Activated naive CD8-positive, alpha-beta T cell treated with anti-CD3 and anti-CD28 coated beads, Interleukin-2, amount 10 ng/mL, durations not matched to agents 7 days and 5 days (primary cell): ENCODE data around the gene SNCB. TPM values are rescaled to one million over a fixed set of nuclear protein-coding genes. Genes with fewer than 3 reads are reported as not detected.

Experiments
- ATAC-seq: fragments of 150-1000 bp; cut with Tn5 transposase; one replicate; pipeline ENCODE4 v1.10.0; 2021; ENCODE audit warnings: low read depth, moderate library complexity
- POLR2A ChIA-PET: fragments of 350-600 bp; sonication (Branson Sonifier 250); formaldehyde crosslinking; loops from one replicate; lab custom pipeline; 2021; ENCODE audit warnings: antibody characterized with exemption; lab: Charles Lee
- DNase-seq: peaks from one replicate; pipeline ENCODE4 v3.0.0; 2021
- H3K27ac Mint-ChIP-seq: one replicate; pipeline ENCODE4 v1.8.0; 2022; ENCODE audit warnings: mild to moderate bottlenecking, mixed read lengths
- H3K27me3 Mint-ChIP-seq: one replicate; pipeline ENCODE4 v1.8.0; 2022; ENCODE audit warnings: mild to moderate bottlenecking, moderate library complexity, mixed read lengths
- H3K36me3 Mint-ChIP-seq: one replicate; pipeline ENCODE4 v1.8.0; 2021; ENCODE audit warnings: mild to moderate bottlenecking, mixed read lengths
- H3K4me1 Mint-ChIP-seq: one replicate; pipeline ENCODE4 v1.8.0; 2021; ENCODE audit warnings: mixed read lengths
- H3K4me3 Mint-ChIP-seq: one replicate; pipeline ENCODE4 v1.8.0; 2022; ENCODE audit warnings: mild to moderate bottlenecking, moderate library complexity, mixed read lengths
- H3K9me3 Mint-ChIP-seq: one replicate; pipeline ENCODE4 v1.8.0; 2021; ENCODE audit warnings: mixed read lengths
- total RNA-seq, 2 experiments: library from RNA; stranded (reverse); gene quantifications; one replicate each; pipeline ENCODE4 v1.2.3, GENCODE V29; 2021

Gene SNCB
- total RNA-seq, 2 experiments from 2014 or later, result 0.28 TPM; not detected in 1

DNA sequence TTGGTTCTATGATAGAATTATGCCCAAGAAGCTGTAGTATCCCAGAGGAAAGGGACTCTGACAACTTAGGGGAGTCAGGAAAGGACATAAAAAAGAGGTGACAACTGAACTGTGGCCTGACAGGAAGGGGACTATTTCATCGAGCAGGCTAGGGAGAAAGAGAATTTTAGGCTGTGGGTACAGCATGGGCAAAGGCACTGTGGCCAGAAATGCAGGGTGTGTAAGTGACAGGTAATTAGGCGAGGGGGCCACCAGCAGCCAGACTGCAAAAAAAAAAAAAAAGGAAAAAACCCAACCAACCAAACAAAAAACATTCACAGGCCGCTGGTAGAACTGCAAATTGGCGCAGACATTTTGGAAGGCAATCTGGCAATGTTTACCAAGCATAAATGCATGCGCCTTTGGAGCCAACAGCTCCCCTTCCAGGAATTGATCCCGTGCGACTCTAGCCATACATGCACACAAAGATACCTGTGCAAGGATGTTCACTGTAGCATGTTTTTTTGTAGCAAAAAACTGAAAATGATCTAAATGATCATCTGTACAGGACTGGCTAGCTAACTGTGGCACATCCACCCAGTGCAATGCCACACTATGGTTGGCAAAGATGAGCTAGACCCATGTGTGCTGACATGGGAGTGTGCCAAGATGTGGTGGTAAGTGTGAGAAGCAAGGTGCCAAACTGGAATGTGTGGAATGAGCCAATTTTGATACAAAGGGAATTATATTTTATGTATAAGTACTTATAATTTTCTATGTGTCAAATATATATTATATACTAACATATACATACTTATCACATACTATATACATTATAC lies 1.3 kb upstream of the SNCB start:
- Mint-ChIP-seq H3K27ac (no peak overlapping the region), H3K4me3 (no peak overlapping the region), H3K36me3 (no peaks in the 10 kb centered on the region), H3K27me3 (peaks cover 72% of the 10 kb centered on the region), H3K9me3 (no peaks in the 10 kb centered on the region), H3K4me1 (peaks cover 17% of the 10 kb centered on the region)
- DNase-seq, result no peak
- ATAC-seq, result no peak
- POLR2A ChIA-PET, result interaction anchor here (0.7 to 1.7 kb wide), 2 partner anchors 15 to 300 kb away, joined by 3 to 8 read pairs; partner anchors contain the start of gene TSPAN17

DNA sequence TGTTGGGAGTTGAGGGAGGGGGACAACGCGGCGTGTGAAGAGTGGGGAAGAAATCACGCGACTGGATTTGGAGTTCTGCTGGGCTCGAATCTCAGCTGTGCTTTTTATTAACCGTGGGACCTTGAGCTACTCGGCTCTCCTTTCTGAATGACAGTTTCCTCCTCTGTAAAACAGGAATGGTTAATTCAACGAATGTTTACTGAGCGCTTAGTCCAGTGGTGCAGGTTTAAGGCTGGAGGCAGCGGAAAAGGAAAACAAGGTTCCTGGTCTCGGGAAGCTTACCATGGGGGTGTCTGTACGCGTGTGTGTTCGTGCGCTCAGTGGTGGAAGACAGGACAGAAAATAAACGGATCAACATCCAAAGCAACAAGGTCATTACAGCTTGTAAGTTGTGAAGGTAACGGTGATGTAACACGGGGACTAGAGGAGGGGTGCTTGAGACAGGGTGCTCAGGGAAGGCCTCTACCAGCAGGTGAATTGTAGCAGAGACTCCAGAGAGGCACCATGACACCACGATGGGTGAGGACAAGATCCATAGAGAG lies 418 bp upstream of the SNCB start:
- Mint-ChIP-seq H3K4me3 (peak overlapping the region; percentile 64), H3K36me3 (no peaks in the 10 kb centered on the region), H3K4me1 (peaks cover 17% of the 10 kb centered on the region), H3K27ac (no peak overlapping the region), H3K27me3 (peaks cover 77% of the 10 kb centered on the region), H3K9me3 (no peaks in the 10 kb centered on the region)
- ATAC-seq, result no peak
- no peak for DNase-seq
- POLR2A ChIA-PET, result interaction anchor here (0.6 to 1.7 kb wide), 5 partner anchors 9 to 205 kb away, joined by 3 to 8 read pairs (median 3); partner anchors contain the start of gene TSPAN17

DNA sequence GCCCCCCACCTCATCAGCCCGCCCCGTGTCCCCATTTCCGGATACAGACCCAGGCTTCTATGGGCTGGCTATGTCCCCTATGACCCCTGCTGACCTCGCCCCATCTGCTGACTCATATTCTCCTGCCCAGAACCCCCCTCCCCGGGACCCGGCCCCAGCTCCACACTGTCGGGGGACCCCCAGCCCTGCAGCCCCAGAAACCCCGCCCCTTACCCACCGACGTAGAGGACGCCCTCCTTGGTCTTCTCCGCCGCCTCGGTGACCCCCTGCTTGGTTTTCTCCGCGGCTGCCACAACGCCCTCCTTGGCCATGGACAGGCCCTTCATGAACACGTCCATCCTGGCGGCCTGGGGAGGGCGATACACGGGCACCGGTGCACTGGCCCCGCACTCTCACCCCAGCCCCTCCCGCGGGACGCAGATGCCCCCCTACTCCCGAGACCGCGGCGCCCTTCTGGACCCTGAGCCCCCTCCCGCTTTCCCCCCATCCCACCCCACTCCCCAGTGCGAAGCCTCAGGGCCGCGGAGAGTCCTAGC lies 949 bp downstream of the SNCB start:
- ATAC-seq (no peak), DNase-seq (no peak)
- POLR2A ChIA-PET, result interaction anchor here (1.7 kb wide), 1 partner anchor 17 kb away, joined by 8 read pairs; the partner anchor contains the start of gene TSPAN17
- H3K27ac Mint-ChIP-seq, result no peak overlapping the region
- no peaks in the 10 kb centered on the region for H3K36me3 Mint-ChIP-seq
- H3K4me3 Mint-ChIP-seq, result peak overlapping the region; percentile 25
- peaks cover 17% of the 10 kb centered on the region for H3K4me1 Mint-ChIP-seq
- H3K9me3 Mint-ChIP-seq, result no peaks in the 10 kb centered on the region
- peaks cover 71% of the 10 kb centered on the region for H3K27me3 Mint-ChIP-seq

- ATAC-seq (no peak), DNase-seq (no peak)
- Mint-ChIP-seq H3K9me3 (no peaks in the 10 kb centered on the region), H3K27me3 (peaks cover 71% of the 10 kb centered on the region), H3K4me1 (peaks cover 12% of the 10 kb centered on the region), H3K36me3 (no peaks in the 10 kb centered on the region), H3K4me3 (no peak overlapping the region), H3K27ac (no peak overlapping the region)
- POLR2A ChIA-PET, result no interaction called here
Measured at GRCh38 chr5:176628406-176629228, 1.7 kb downstream of the SNCB start.

- H3K27me3 Mint-ChIP-seq, result peaks cover 65% of the 10 kb centered on the region
- H3K4me3 Mint-ChIP-seq, result no peak overlapping the region
- H3K9me3 Mint-ChIP-seq, result no peaks in the 10 kb centered on the region
- ATAC-seq (no peak), DNase-seq (no peak)
- peaks cover 10% of the 10 kb centered on the region for H3K4me1 Mint-ChIP-seq
- POLR2A ChIA-PET, result no interaction called here
- no peak overlapping the region for H3K27ac Mint-ChIP-seq
- H3K36me3 Mint-ChIP-seq, result no peaks in the 10 kb centered on the region
Measured at GRCh38 chr5:176627582-176627981, 2.8 kb downstream of the SNCB start.

DNA sequence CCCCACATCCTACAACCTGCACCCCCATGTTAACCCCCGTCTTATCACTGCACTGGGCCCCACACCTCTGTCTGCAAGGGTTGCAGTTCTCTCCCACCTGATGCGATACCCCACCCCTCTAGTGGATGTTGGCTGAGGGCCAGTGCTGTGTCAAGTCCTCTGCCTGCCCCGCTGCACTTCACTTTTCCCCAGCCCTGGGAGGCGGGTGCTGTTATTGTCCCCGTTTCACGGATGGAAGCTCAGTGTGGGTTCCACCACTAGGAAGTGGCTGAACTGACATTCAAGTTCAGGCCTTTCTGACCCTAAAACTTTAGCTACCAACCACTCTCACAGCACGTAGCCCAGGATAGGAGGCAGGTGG lies 3.5 kb downstream of the SNCB start:
- DNase-seq, result no peak
- Mint-ChIP-seq H3K4me3 (no peak overlapping the region), H3K27me3 (peaks cover 66% of the 10 kb centered on the region), H3K27ac (no peak overlapping the region), H3K36me3 (no peaks in the 10 kb centered on the region), H3K4me1 (peaks cover 10% of the 10 kb centered on the region), H3K9me3 (no peaks in the 10 kb centered on the region)
- ATAC-seq, result no peak
- POLR2A ChIA-PET, result no interaction called here

DNA sequence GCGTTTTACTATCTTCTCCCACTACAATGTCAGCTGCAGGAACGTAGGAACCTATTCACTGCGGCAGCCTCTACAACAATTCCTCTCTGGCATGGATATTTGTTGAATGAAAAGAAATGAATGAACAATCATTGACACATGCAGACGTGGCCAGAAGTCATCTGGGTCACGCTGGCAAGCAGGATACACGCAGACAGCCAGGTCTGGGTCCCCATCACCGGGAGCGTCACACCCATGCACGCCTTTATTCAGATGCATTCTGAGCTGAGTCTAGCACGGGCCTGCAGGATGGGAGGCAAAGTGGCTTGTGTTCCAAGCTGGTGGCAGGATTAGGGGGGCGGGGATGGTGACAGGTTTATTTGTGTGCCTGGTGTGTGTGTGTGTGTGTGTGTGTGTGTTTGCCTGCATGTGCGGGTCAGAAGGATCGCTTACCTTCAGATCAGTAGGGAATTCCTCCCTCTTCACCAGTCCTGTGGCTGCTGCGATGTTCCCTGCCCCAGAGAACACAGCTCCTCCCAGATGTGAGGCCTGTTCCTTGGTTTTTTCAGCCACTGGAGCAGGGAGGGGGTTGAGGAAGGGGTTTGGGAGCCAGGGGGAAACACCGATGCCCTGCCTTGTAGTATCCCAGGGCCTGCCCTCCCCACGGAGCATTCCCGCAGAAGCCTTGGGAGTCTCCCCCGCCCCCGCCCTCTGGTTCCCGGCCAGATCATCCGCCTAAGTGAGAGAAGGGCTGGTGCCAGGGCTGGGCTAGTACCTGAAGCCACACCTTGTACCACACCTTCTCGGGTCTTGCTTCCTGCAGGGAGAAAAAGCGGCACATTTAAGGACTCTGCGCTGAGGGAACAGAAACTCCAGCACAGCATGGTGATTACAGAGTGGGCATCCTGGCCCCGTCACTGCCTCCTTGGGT lies 4.1 kb downstream of the SNCB start:
- Mint-ChIP-seq H3K9me3 (no peaks in the 10 kb centered on the region), H3K36me3 (no peaks in the 10 kb centered on the region), H3K27me3 (peaks cover 66% of the 10 kb centered on the region), H3K27ac (no peak overlapping the region), H3K4me3 (no peak overlapping the region), H3K4me1 (peaks cover 10% of the 10 kb centered on the region)
- POLR2A ChIA-PET, result no interaction called here
- DNase-seq (no peak), ATAC-seq (no peak)

- ATAC-seq (no peak), DNase-seq (no peak)
- peaks cover 64% of the 10 kb centered on the region for H3K27me3 Mint-ChIP-seq
- H3K9me3 Mint-ChIP-seq, result no peaks in the 10 kb centered on the region
- H3K27ac Mint-ChIP-seq, result no peak overlapping the region
- no peak overlapping the region for H3K4me3 Mint-ChIP-seq
- H3K4me1 Mint-ChIP-seq, result peaks cover 8% of the 10 kb centered on the region
- POLR2A ChIA-PET, result no interaction called here
- no peaks in the 10 kb centered on the region for H3K36me3 Mint-ChIP-seq
Measured at GRCh38 chr5:176625512-176625911, 4.8 kb downstream of the SNCB start.

DNA sequence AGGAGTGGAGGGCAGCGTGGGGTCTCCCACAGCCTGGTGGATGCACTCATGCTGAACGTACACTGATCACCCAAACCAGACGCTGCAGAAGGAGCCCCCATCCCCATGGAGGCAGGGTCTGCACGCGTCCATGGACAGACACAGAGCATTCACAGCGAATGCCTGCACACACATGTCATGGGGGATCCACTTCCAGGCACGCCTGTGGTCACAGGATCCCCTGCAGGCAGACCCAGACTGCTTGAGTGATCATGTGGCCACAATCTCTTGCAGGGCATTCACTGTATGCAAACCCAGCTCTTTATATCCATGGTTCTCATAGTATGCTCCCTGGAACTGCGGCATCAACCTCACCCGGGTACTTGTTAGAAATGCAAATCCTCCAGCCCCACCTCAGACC lies 5.4 kb downstream of the SNCB start:
- ATAC-seq, result no peak
- POLR2A ChIA-PET, result no interaction called here
- H3K36me3 Mint-ChIP-seq, result peaks cover 2% of the 10 kb centered on the region
- H3K9me3 Mint-ChIP-seq, result no peaks in the 10 kb centered on the region
- H3K27me3 Mint-ChIP-seq, result peaks cover 69% of the 10 kb centered on the region
- H3K4me3 Mint-ChIP-seq, result no peak overlapping the region
- H3K27ac Mint-ChIP-seq, result no peak overlapping the region
- peaks cover 10% of the 10 kb centered on the region for H3K4me1 Mint-ChIP-seq
- no peak for DNase-seq

DNA sequence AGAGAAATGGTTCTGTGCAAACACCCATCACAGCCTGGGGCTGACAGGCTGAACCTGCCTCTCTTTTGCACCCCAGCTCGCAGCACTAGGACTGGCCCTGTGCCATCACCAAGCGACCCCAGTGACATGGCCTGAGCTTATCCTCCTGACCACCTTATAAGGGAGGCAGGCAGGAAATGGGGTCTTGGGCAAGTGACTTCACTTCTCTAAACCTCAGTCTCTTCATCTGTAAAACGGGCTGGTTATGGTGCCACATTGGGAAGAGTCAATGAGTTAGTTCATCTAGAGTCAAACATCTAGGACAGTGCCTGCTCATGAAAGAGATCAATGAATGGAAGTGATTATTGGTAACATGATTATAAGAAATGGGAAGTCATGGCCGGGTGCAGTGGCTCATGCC lies 6.2 kb downstream of the SNCB start:
- Mint-ChIP-seq H3K36me3 (peaks cover 2% of the 10 kb centered on the region), H3K27ac (no peak overlapping the region), H3K4me3 (no peak overlapping the region), H3K9me3 (no peaks in the 10 kb centered on the region), H3K27me3 (peaks cover 69% of the 10 kb centered on the region), H3K4me1 (peaks cover 10% of the 10 kb centered on the region)
- POLR2A ChIA-PET, result no interaction called here
- ATAC-seq (no peak), DNase-seq (no peak)

GRCh38 chr5:176621661-176622079 lies 8.7 kb downstream of the SNCB start:
- Mint-ChIP-seq H3K4me3 (no peak overlapping the region), H3K36me3 (peaks cover 2% of the 10 kb centered on the region), H3K4me1 (peaks cover 7% of the 10 kb centered on the region), H3K9me3 (no peaks in the 10 kb centered on the region), H3K27ac (no peak overlapping the region), H3K27me3 (peaks cover 74% of the 10 kb centered on the region)
- ATAC-seq (no peak), DNase-seq (no peak)
- POLR2A ChIA-PET, result interaction anchor here (0.8 kb wide), 2 partner anchors 9 to 15 kb away, joined by 3 read pairs; partner anchors contain the start of genes EIF4E1B and SNCB

- Mint-ChIP-seq H3K27ac (no peak overlapping the region), H3K36me3 (peaks cover 2% of the 10 kb centered on the region), H3K4me3 (peak overlapping the region; percentile 83), H3K27me3 (peaks cover 77% of the 10 kb centered on the region), H3K9me3 (no peaks in the 10 kb centered on the region), H3K4me1 (peaks cover 7% of the 10 kb centered on the region)
- POLR2A ChIA-PET, result no interaction called here
- ATAC-seq (peak; percentile 26), DNase-seq (no peak)
Measured at GRCh38 chr5:176620333-176620981, 9.9 kb downstream of the SNCB start.
